Naive thymus-derived CD8-positive, alpha-beta T cell (primary cell): ENCODE data around the gene CDC20. TPM values are rescaled to one million over a fixed set of nuclear protein-coding genes. Genes with fewer than 3 reads are reported as not detected.
"Not testable (repeated sequence)": the region's sequence is repeated elsewhere in the genome, so short reads cannot be mapped to it uniquely, and the experiment has no call there.

ENCODE experiments used
- ATAC-seq, 2 donors: fragments of 150-1000 bp; cut with Tn5 transposase in 1 of 2; sonication (Bioruptor Pico), chemical (Tn5 transposase) in 1 of 2; 1 replicate in 1 of 2; 2 replicates in 1 of 2; pipeline ENCODE4 v1.10.0; 2021; ENCODE audit warnings: mild to moderate bottlenecking in 2 of 2, moderate library complexity in 2 of 2
- POLR2A ChIA-PET: fragments of 350-600 bp; sonication (Branson Sonifier 250); formaldehyde crosslinking; loops from one replicate; lab custom pipeline; 2021; ENCODE audit warnings: antibody characterized with exemption; lab: Charles Lee
- DNase-seq, 10 donors: peaks; one replicate each; pipeline versions ENCODE4 v3.0.0 to v3.0.0-alpha.2; 2020 to 2022
- H3K27ac Mint-ChIP-seq, 10 donors: one replicate each; pipeline ENCODE4 v1.8.0; 2020 to 2022; ENCODE audit warnings: mild to moderate bottlenecking in 10 of 10, mixed read lengths in 10 of 10, moderate library complexity in 4 of 10, inconsistent platforms in 1 of 10
- H3K27me3 Mint-ChIP-seq, 5 donors: one replicate each; pipeline ENCODE4 v1.8.0; 2021 to 2022; ENCODE audit warnings: mixed read lengths in 5 of 5
- H3K36me3 Mint-ChIP-seq, 3 donors: one replicate each; pipeline ENCODE4 v1.8.0; 2020 to 2022; ENCODE audit warnings: mixed read lengths in 3 of 3, mild to moderate bottlenecking in 2 of 3, inconsistent platforms in 1 of 3
- H3K4me1 Mint-ChIP-seq, 4 donors: one replicate each; pipeline ENCODE4 v1.8.0; 2021 to 2022; ENCODE audit warnings: mixed read lengths in 4 of 4
- H3K4me3 Mint-ChIP-seq, 10 donors: one replicate each; pipeline ENCODE4 v1.8.0; 2020 to 2022; ENCODE audit warnings: mild to moderate bottlenecking in 10 of 10, mixed read lengths in 10 of 10, moderate library complexity in 6 of 10, inconsistent platforms in 1 of 10
- H3K9me3 Mint-ChIP-seq, 9 donors: one replicate each; pipeline ENCODE4 v1.8.0; 2020 to 2022; ENCODE audit warnings: mixed read lengths in 9 of 9, mild to moderate bottlenecking in 3 of 9, inconsistent platforms in 1 of 9, moderate library complexity in 1 of 9
- microRNA-seq: library from miRNA; unstranded; fragments of <30 nt; microRNA quantifications from one replicate; pipeline ENCODE4 v1.2.0, GENCODE V29; 2022; ENCODE audit warnings: borderline microRNAs expressed
- polyA plus RNA-seq, 3 donors: library from polyadenylated mRNA; unstranded; fragments of 300-500 nt; fragmentation: Illumina TruSeq; gene quantifications; one replicate each; pipeline ENCODE4 v1.2.3, GENCODE V29; 2021
- total RNA-seq, 8 experiments: library from RNA in 2 of 8; stranded (reverse) in 2 of 8; gene quantifications; one replicate each; pipeline ENCODE4 v1.2.3 and lab custom pipeline; 2021 to 2026

Gene CDC20
- total and polyA plus RNA-seq, 5 experiments from 2014 or later: 0.39 to 0.77 (median 0.59) TPM; not detected in 2

GRCh38 chr1:43398227-43398626 is 39.4 kb downstream of the CDC20 start:
- no peak for DNase-seq
- Mint-ChIP-seq H3K36me3 (peaks cover 0 to 57% (median under 1%) of the 10 kb centered on the region in 3 donors), H3K27ac (peak overlapping the region in 2 of 10 donors; percentile 1 to 4), H3K4me3 (no peak overlapping the region), H3K4me1 (peaks cover 8 to 52% (median 28%) of the 10 kb centered on the region in 4 donors), H3K9me3 (no peaks in the 10 kb centered on the region), H3K27me3 (no peaks in the 10 kb centered on the region)
- ATAC-seq: no peak
- POLR2A ChIA-PET: no interaction called here

- Mint-ChIP-seq H3K4me1 (peaks cover 8 to 38% (median 21%) of the 10 kb centered on the region in 4 donors), H3K36me3 (peaks cover under 1 to 62% (median 8%) of the 10 kb centered on the region in 3 donors)
- H3K9me3 Mint-ChIP-seq, POLR2A ChIA-PET, H3K27me3 Mint-ChIP-seq, ATAC-seq, H3K4me3 Mint-ChIP-seq, H3K27ac Mint-ChIP-seq, DNase-seq: not testable (repeated sequence)
Measured at GRCh38 chr1:43400441-43400840, 41.7 kb downstream of the CDC20 start.

DNA sequence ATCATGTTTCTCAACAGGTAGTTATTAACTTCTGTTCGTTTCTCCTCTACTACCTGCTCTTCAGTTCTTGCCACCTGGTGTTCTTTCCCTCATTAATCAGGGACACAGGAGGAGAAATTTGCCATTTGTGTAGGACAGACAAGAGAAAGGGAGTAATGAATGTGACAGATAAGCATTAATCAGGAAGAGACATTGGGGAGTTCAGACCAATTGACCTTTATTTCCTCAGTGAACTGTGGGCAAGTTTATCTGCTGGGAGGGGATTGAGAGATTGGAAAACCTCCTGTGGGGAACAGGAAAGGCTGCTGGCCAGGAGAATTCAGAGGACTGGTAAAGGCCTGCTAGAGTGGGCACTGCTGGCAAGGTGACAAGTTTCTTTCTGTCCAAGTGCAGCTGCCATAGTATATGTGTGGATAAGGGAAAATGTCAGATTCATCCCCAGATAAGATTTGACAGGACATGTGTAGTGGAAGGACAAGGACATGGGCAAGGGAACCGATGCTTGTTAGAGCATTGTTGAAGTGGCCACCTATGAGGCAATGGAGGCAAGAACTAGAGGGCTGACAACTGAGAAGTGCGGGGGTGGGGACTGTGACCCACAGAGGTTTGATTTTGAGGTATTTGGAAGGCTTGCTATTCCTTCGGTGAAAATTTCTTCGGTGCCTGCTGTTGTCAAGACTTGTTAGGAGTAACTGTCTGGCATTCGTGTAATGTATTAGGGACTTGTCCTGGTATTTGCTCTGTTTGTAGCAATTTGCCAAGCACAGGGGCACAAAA is 43.5 kb downstream of the CDC20 start:
- POLR2A ChIA-PET: no interaction called here
- Mint-ChIP-seq H3K27ac (peak overlapping the region in 3 of 10 donors; percentile 13 to 22 (median 19)), H3K4me1 (peaks cover 8 to 32% (median 20%) of the 10 kb centered on the region in 4 donors), H3K27me3 (no peaks in the 10 kb centered on the region), H3K4me3 (no peak overlapping the region), H3K36me3 (peaks cover 11 to 65% (median 12%) of the 10 kb centered on the region in 3 donors), H3K9me3 (no peaks in the 10 kb centered on the region)
- DNase-seq: no peak
- no peak for ATAC-seq

- POLR2A ChIA-PET: no interaction called here
- no peak overlapping the region for H3K4me3 Mint-ChIP-seq
- H3K27me3 Mint-ChIP-seq: no peaks in the 10 kb centered on the region
- H3K4me1 Mint-ChIP-seq: peaks cover 3 to 20% (median 16%) of the 10 kb centered on the region in 4 donors
- ATAC-seq (no peak), DNase-seq (no peak)
- no peak overlapping the region for H3K27ac Mint-ChIP-seq
- no peaks in the 10 kb centered on the region for H3K9me3 Mint-ChIP-seq
- H3K36me3 Mint-ChIP-seq: peaks cover 11 to 79% (median 12%) of the 10 kb centered on the region in 3 donors
Measured at GRCh38 chr1:43404353-43404752, 45.6 kb downstream of the CDC20 start.

DNA sequence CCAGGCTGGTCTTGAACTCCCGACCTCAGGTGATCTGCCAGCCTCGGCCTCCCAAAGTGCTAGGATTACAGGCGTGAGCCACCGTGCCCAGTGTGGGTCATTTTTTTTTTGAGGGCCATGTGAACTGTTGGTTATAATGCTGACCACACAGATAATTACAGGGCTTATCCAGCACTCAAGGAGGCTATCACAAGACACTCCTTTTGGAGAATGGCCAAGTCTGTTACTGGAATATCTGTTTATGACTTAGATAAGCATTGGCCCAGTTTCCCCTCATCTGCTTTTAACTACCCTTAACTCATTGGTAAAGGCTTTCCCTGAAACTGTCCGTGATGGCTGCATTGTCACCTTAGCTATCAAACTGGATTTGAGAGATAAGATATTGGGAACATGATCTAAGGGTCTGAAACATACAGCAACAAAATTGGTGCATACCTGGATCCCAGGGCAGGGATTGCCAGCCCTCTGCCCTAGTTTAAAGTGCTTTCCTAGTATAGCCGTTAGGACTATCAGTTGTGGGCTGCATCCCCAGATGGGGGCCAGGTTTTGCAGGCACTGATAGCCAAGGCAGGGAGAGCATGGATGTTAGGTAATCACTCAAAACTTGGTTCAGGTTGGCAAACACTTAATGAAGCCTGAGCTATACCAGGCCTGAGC is 46.6 kb downstream of the CDC20 start:
- ATAC-seq (no peak), DNase-seq (no peak)
- Mint-ChIP-seq H3K9me3 (no peaks in the 10 kb centered on the region), H3K4me1 (peaks cover 3 to 17% (median 14%) of the 10 kb centered on the region in 4 donors), H3K27me3 (no peaks in the 10 kb centered on the region), H3K36me3 (peaks cover 11 to 87% (median 12%) of the 10 kb centered on the region in 3 donors), H3K4me3 (no peak overlapping the region), H3K27ac (no peak overlapping the region)
- POLR2A ChIA-PET: no interaction called here

- DNase-seq (no peak), ATAC-seq (no peak)
- Mint-ChIP-seq H3K27ac (no peak overlapping the region), H3K4me3 (no peak overlapping the region), H3K27me3 (no peaks in the 10 kb centered on the region), H3K4me1 (peaks cover 3 to 16% (median 13%) of the 10 kb centered on the region in 4 donors), H3K9me3 (no peaks in the 10 kb centered on the region), H3K36me3 (peaks cover 11 to 90% (median 12%) of the 10 kb centered on the region in 3 donors)
- POLR2A ChIA-PET: no interaction called here
Measured at GRCh38 chr1:43405876-43406234, 47.1 kb downstream of the CDC20 start.

DNA sequence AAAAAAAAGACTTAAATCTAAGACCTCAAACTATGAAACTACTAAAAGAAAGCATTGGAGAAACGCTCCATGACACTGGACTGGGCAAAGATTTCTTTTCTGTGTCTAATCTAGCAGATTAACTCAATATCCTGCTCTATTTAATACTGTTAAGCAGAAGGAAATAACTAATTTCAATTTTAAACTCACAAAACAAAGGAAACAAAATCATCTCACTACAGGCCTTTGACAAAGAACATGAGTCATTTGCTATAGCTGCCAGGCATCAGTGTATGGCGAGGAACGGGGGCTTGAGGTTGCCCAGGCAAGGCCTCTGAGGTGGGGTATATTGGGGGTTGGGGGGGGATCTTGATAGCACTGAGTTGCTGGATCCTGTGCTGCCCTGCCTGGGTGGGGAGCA is 51.8 kb downstream of the CDC20 start:
- Mint-ChIP-seq H3K4me3 (no peak overlapping the region), H3K9me3 (no peaks in the 10 kb centered on the region), H3K36me3 (peaks cover 8 to 66% (median 9%) of the 10 kb centered on the region in 3 donors), H3K4me1 (peaks cover 3 to 10% (median 5%) of the 10 kb centered on the region in 4 donors), H3K27me3 (no peaks in the 10 kb centered on the region), H3K27ac (peak overlapping the region in 1 of 10 donors; percentile 28)
- DNase-seq (no peak), ATAC-seq (no peak)
- POLR2A ChIA-PET: interaction anchor here (0.6 kb wide), 1 partner anchor 75 kb away, joined by 3 read pairs; no protein-coding TSS in a partner anchor

Small RNA genes within 50 kb of the gene (microRNA-seq; reads per million reads assigned to microRNA genes)
- not detected for gene MIR6734

Other genes starting within 250 kb of the CDC20 start
- 10 to 100 TPM; 27.3 to 30.4 TPM for gene EBNA1BP2, start 186.7 kb upstream of the CDC20 start, total RNA-seq
- gene EBNA1BP2, start 186.7 kb upstream of the CDC20 start, polyA plus RNA-seq: 10 to 100 TPM; 50.9 to 57.4 (median 54.9) TPM
- not detected for gene CFAP57, start 186.7 kb upstream of the CDC20 start, total RNA-seq
- gene CFAP57, start 186.7 kb upstream of the CDC20 start, polyA plus RNA-seq: under 1 TPM in 1 of 3 donors, not detected in 2; 0.04 TPM
- not detected for gene TMEM125, start 89.0 kb upstream of the CDC20 start, total RNA-seq
- under 1 TPM in 2 of 3 donors, not detected in 1; 0.23 to 0.33 TPM for gene TMEM125, start 89.0 kb upstream of the CDC20 start, polyA plus RNA-seq
- not detected for gene C1orf210, start 73.4 kb upstream of the CDC20 start, total RNA-seq
- gene C1orf210, start 73.4 kb upstream of the CDC20 start, polyA plus RNA-seq: under 1 TPM in 1 of 3 donors, not detected in 2; 0.13 TPM
- not detected for gene TIE1, start 58.0 kb upstream of the CDC20 start, total RNA-seq
- gene TIE1, start 58.0 kb upstream of the CDC20 start, polyA plus RNA-seq: not detected
- not detected for gene MPL, start 21.2 kb upstream of the CDC20 start, total RNA-seq
- gene MPL, start 21.2 kb upstream of the CDC20 start, polyA plus RNA-seq: not detected
- 10 to 100 TPM; 30.3 to 30.8 TPM for gene ELOVL1, start 9.0 kb downstream of the CDC20 start, total RNA-seq
- gene ELOVL1, start 9.0 kb downstream of the CDC20 start, polyA plus RNA-seq: 10 to 100 TPM; 39.8 to 49.4 (median 45.4) TPM
- gene MED8, start 30.8 kb downstream of the CDC20 start, total RNA-seq: 10 to 100 TPM; 28.5 to 29.8 TPM
- 10 to 100 TPM; 16.8 to 34.7 (median 30.6) TPM for gene MED8, start 30.8 kb downstream of the CDC20 start, polyA plus RNA-seq
- 100 to 1,000 TPM; 133 to 138 TPM for gene SZT2, start 30.9 kb downstream of the CDC20 start, total RNA-seq
- gene SZT2, start 30.9 kb downstream of the CDC20 start, polyA plus RNA-seq: 1 to 10 TPM; 2.1 to 7.9 (median 4.9) TPM
- 10 to 100 TPM; 17.5 to 18.9 TPM for gene HYI, start 95.0 kb downstream of the CDC20 start, total RNA-seq
- 1 to 10 TPM; 2.4 to 4.8 (median 2.7) TPM for gene HYI, start 95.0 kb downstream of the CDC20 start, polyA plus RNA-seq
- under 1 TPM in 1 of 2 experiments, not detected in 1; 0.08 TPM for gene PTPRF, start 171.9 kb downstream of the CDC20 start, total RNA-seq
- not detected for gene PTPRF, start 171.9 kb downstream of the CDC20 start, polyA plus RNA-seq